Skeletal muscle satellite cell (primary cell): ENCODE results near the gene TSPAN18.

Source experiments
- H3K27me3 ChIP-seq: 2 replicates; pipeline ENCODE4 v1.7.0; 2013; ENCODE audit warnings: low read length; ENCODE audit not compliant: control insufficient read depth, insufficient read depth
- H3K36me3 ChIP-seq: 2 replicates; pipeline ENCODE4 v1.7.0; 2013; ENCODE audit warnings: mild to moderate bottlenecking, control low read depth, low read length; ENCODE audit not compliant: insufficient read depth
- H3K4me1 ChIP-seq: 2 replicates; pipeline ENCODE4 v1.7.0; 2013; ENCODE audit warnings: low read length; ENCODE audit not compliant: control insufficient read depth, insufficient read depth
- H3K4me2 ChIP-seq: 2 replicates; pipeline ENCODE4 v1.7.0; 2013; ENCODE audit warnings: mild to moderate bottlenecking, low read length
- H3K4me3 ChIP-seq: 2 replicates; pipeline ENCODE4 v1.7.0; 2013; ENCODE audit warnings: low read length
- H3K9ac ChIP-seq: 2 replicates; pipeline ENCODE4 v1.7.0; 2013; ENCODE audit warnings: mild to moderate bottlenecking, low read depth, low read length, moderate library complexity
- H3K9me3 ChIP-seq: replicated peaks from 2 replicates; pipeline ENCODE4 v1.7.0; 2013; ENCODE audit warnings: mild to moderate bottlenecking, control low read depth, low read length

TSPAN18 gene

DNA sequence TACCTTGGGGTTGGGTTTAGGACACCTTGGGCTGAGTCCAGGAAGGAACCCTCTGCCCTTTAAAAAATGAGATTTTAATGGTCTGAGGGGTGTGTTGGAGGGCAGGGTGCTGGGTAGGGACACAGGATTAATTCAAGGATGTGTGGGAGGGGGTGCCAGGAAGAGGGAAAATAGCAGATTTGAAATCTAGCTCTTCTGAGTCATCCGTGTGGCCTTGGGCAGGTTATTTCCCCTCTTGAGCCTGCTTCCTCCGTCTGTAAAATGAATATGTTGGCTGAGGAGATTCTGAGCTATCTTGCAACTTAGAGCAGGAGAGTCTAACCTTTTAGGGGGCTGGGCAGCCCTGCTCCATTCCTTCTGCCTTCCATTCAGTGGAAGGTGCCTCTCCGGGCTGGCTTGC, 3.0 kb downstream of the TSPAN18 start:
- H3K9ac ChIP-seq: no peak overlapping the region
- no peak overlapping the region for H3K4me2 ChIP-seq
- no peaks in the 10 kb centered on the region for H3K9me3 ChIP-seq
- no peak overlapping the region for H3K4me3 ChIP-seq
- H3K36me3 ChIP-seq: no peaks in the 10 kb centered on the region
- H3K27me3 ChIP-seq: peaks cover 78% of the 10 kb centered on the region
- H3K4me1 ChIP-seq: no peaks in the 10 kb centered on the region

DNA sequence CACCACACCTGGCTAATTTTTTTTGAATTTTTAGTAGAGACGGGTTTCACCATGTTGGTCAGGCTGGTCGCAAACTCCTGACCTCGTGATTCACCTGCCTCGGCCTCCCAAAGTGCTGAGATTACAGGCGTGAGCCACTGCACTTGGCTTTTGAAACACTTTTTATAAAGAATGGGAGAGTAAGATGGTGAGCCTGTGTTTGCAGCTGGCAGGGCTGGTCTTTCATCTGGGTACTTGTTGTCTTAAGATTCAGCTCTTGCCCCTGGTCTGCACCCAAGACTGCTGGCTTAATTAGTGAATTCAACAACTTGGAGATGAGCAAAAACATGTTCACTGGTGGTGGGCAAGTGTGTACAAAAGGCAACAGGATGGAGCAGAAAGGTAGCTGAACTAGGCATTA, 4.0 kb downstream of the TSPAN18 start:
- Histone ChIP-seq H3K9me3 (no peaks in the 10 kb centered on the region), H3K36me3 (no peaks in the 10 kb centered on the region), H3K4me2 (no peak overlapping the region), H3K27me3 (peaks cover 74% of the 10 kb centered on the region), H3K4me3 (no peak overlapping the region), H3K4me1 (no peaks in the 10 kb centered on the region), H3K9ac (no peak overlapping the region)

DNA sequence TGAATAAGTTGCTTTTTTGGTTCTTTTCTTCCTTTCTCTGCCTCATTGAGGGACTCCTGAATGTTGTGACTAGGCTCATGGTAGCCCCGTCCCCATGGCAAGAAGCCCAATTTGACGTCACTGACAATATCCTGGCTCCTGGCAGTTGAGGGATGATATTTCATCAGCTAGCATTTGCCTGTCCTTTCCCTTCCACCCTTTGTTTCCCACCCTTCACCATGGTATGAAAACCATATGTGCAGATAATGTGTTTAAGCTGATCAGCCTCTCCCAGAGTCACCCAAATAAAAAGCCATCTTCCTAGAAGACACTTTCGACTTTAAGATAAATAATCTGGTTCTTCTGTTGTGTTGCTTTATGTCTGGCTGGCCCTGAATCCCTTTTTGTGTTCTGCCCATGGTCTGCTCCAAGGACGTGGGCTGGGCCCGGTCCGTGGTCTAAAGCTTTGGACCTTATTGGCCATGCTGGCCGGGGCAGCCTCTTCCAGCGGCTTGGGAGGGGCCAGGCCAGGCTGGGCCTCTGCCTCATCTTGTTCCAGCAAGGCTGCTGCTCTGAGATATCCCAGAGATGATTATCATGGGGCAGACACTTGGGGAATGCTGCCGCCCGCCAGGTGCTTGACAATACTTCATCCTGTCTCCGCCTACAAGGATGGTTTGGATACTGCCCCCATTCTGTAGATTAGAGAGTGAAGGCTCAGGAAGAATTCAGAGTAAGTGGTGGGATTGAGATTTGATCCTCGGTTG, 5.1 kb downstream of the TSPAN18 start:
- Histone ChIP-seq H3K4me1 (no peaks in the 10 kb centered on the region), H3K27me3 (peaks cover 73% of the 10 kb centered on the region), H3K36me3 (no peaks in the 10 kb centered on the region), H3K4me3 (no peak overlapping the region), H3K9me3 (no peaks in the 10 kb centered on the region), H3K4me2 (no peak overlapping the region), H3K9ac (no peak overlapping the region)

GRCh38 chr11:44732564-44732963, 5.8 kb downstream of the TSPAN18 start:
- peaks cover 76% of the 10 kb centered on the region for H3K27me3 ChIP-seq
- H3K4me2 ChIP-seq: no peak overlapping the region
- no peak overlapping the region for H3K9ac ChIP-seq
- H3K4me3 ChIP-seq: no peak overlapping the region
- H3K36me3 ChIP-seq: no peaks in the 10 kb centered on the region
- H3K4me1 ChIP-seq: no peaks in the 10 kb centered on the region
- no peaks in the 10 kb centered on the region for H3K9me3 ChIP-seq

DNA sequence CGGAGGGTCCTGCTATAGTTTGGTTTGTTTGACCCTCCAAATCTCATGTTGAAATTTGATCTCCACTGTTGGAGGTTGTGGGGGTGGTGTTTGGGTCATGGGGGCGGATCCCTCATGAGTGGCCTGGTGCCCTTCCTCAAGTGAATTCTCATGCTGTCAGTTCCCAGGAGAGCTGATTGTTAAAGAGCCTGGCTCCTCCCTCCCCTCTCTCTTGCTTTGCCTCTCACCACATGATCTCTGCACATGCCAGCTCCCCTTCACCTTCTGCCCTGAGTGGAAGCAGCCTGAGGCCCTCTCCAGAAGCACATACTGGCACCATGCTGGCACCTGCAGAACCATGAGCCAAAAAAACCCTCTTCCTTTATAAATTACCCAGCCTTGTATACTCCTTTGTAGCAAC, 7.1 kb downstream of the TSPAN18 start:
- H3K4me1 ChIP-seq: no peaks in the 10 kb centered on the region
- H3K4me3 ChIP-seq: no peak overlapping the region
- no peak overlapping the region for H3K9ac ChIP-seq
- H3K27me3 ChIP-seq: peaks cover 77% of the 10 kb centered on the region
- H3K9me3 ChIP-seq: no peaks in the 10 kb centered on the region
- no peaks in the 10 kb centered on the region for H3K36me3 ChIP-seq
- no peak overlapping the region for H3K4me2 ChIP-seq

DNA sequence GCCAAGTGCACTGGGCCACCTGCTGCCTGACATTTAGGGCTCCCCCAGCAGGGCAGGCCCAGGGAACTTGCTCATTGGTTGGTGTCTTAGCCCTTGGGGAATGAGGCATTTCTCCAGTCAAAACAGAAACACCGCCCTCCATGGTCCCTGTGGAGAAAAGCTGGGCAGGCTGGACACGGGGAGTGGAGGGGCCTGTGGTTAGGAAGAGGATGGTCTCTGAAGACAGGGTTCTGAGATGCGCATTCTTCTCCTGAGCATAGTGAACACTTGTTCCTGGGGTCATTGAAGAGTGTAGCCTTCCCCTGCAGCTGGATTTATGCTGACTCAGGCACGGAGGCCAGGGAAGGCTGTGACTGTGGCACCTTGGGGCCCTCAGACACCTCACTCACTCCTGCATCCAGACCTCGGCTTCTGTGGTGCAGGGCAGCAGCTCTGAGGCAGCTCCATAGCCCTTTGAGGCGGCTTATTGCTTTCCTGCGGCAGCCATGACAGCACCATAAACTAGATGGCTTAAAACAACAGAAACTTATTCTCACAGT, 8.2 kb downstream of the TSPAN18 start:
- no peak overlapping the region for H3K4me3 ChIP-seq
- H3K36me3 ChIP-seq: no peaks in the 10 kb centered on the region
- H3K9ac ChIP-seq: no peak overlapping the region
- H3K9me3 ChIP-seq: no peaks in the 10 kb centered on the region
- peaks cover 76% of the 10 kb centered on the region for H3K27me3 ChIP-seq
- no peak overlapping the region for H3K4me2 ChIP-seq
- no peaks in the 10 kb centered on the region for H3K4me1 ChIP-seq

DNA sequence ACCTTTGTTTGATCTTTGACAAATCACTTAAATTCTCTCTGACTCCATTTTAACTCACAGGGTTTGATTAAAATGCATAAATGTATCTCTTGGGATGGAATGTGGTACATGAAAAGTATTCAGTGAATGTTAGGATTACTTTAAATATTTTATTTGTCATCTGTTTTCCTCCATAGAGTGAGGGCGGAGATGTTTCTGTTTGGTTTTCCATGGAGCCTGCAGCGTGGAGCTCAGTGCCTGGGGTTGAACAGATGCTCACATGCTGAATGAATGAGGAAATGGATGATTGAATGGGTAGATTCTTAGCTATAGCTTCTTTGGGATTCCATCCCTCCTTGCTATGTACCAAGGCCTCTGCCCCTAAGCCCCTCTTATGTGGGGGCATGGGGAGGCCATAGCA, 10.0 kb downstream of the TSPAN18 start:
- H3K36me3 ChIP-seq: no peaks in the 10 kb centered on the region
- no peak overlapping the region for H3K4me3 ChIP-seq
- H3K9me3 ChIP-seq: no peaks in the 10 kb centered on the region
- H3K4me2 ChIP-seq: no peak overlapping the region
- H3K27me3 ChIP-seq: peaks cover 81% of the 10 kb centered on the region
- H3K4me1 ChIP-seq: no peaks in the 10 kb centered on the region
- H3K9ac ChIP-seq: no peak overlapping the region

DNA sequence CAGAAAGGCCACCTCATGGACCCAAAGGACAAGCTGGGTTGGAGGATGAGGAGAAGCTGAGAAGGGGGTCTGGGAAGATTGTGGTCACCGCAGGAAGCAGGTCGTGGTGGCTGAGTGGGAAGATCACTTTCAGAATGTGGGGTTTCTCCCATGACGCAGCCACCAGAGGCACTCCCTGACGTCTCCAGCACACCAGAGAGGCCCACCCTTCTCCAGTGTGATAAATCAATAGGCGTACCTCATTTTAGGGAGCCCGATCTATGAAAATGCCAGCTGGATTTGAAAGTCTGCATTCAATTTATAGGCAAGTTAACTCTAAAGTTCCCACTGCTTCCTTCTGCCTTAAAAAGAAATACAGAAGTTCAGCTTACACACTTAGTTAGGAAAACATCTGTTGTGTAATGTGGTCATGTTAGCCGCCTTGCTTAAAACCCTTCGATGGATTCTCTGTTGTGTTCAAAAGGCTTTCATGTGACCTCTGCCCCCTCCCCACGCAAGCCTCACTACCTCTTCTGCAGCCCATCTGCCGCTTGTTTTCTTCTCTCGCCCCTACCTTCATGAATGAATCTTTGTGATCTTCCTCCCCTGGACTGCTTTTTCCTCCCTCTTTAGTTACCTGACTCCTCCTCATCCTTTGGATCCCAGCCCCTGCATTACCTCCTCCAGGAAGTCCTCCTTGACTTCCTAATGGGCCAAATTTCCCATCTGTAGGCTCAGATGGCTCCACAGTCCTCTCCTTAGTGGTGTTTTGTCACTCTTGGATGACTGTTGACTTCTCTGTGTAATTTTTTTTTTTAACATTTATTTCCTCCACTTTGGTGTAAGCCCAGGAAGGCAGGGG, 10.7 kb downstream of the TSPAN18 start:
- Histone ChIP-seq H3K4me2 (no peak overlapping the region), H3K9me3 (no peaks in the 10 kb centered on the region), H3K4me1 (no peaks in the 10 kb centered on the region), H3K9ac (no peak overlapping the region), H3K36me3 (no peaks in the 10 kb centered on the region), H3K27me3 (peaks cover 77% of the 10 kb centered on the region), H3K4me3 (no peak overlapping the region)

- no peaks in the 10 kb centered on the region for H3K36me3 ChIP-seq
- H3K4me3 ChIP-seq: no peak overlapping the region
These were observed 12.0 kb downstream of the TSPAN18 start for GRCh38 chr11:44738791-44739190.

DNA sequence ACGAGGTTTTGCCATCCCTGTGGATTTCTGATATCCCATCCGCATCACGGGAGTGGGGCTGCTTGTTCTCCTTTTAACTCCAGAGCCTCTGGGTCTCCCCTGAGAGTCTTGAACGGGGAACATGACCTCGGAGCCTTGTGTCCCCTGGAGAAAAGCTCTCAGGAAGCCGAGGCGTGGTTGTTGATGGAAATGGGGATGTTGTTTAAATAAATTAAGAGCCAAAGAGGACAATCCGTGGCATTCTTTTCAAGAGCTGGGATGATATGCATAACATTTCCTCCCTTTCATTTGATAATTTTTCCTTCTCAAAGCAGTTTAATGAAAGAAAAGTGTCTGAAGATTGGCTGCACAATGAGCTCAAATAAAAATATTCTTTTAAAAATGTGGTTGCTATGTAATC, 14.2 kb downstream of the TSPAN18 start:
- Histone ChIP-seq H3K9ac (no peak overlapping the region), H3K4me2 (no peak overlapping the region), H3K9me3 (no peaks in the 10 kb centered on the region), H3K36me3 (no peaks in the 10 kb centered on the region), H3K27me3 (peaks cover 82% of the 10 kb centered on the region), H3K4me3 (no peak overlapping the region), H3K4me1 (no peaks in the 10 kb centered on the region)

More at GRCh38 chr11:44738791-44739190, 12.0 kb downstream of the TSPAN18 start:
- Histone ChIP-seq H3K4me2 (no peak overlapping the region), H3K9ac (no peak overlapping the region), H3K27me3 (peaks cover 77% of the 10 kb centered on the region), H3K4me1 (no peaks in the 10 kb centered on the region), H3K9me3 (no peaks in the 10 kb centered on the region)

DNA sequence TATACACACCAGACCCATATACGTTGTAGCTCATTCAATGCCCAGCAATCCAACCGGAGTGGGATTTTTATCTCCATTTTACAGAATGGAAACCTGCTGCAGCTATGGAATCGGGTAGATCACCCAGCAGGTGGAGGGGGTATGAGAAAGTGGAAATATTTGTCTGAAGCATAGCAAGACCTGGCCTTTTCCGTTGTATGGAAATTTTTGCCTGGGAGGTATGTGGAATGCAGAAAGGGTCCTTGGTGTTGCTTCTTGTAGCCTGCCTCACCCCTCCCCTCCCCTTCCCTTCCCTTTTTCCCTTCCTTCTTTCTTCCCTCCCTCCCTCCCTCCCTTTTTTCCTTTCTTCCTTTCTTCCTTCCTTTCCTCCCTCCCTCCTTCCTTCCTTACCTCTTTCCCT, 15.2 kb downstream of the TSPAN18 start:
- H3K9ac ChIP-seq: no peak overlapping the region
- no peaks in the 10 kb centered on the region for H3K36me3 ChIP-seq
- H3K4me2 ChIP-seq: no peak overlapping the region
- H3K4me1 ChIP-seq: no peaks in the 10 kb centered on the region
- H3K9me3 ChIP-seq: no peaks in the 10 kb centered on the region
- peaks cover 85% of the 10 kb centered on the region for H3K27me3 ChIP-seq
- no peak overlapping the region for H3K4me3 ChIP-seq
